ENCODE data around the gene AGBL1. TPM values are rescaled to one million over a fixed set of nuclear protein-coding genes. Genes with fewer than 3 reads are reported as not detected.

The AGBL1 gene
- total RNA-seq, 1 donor from 2014 or later = 0.07 TPM

GRCh38 chr15:86384186-86384585 lies 304.5 kb downstream of the AGBL1 start:
- TF ChIP-seq, protein P1, sequence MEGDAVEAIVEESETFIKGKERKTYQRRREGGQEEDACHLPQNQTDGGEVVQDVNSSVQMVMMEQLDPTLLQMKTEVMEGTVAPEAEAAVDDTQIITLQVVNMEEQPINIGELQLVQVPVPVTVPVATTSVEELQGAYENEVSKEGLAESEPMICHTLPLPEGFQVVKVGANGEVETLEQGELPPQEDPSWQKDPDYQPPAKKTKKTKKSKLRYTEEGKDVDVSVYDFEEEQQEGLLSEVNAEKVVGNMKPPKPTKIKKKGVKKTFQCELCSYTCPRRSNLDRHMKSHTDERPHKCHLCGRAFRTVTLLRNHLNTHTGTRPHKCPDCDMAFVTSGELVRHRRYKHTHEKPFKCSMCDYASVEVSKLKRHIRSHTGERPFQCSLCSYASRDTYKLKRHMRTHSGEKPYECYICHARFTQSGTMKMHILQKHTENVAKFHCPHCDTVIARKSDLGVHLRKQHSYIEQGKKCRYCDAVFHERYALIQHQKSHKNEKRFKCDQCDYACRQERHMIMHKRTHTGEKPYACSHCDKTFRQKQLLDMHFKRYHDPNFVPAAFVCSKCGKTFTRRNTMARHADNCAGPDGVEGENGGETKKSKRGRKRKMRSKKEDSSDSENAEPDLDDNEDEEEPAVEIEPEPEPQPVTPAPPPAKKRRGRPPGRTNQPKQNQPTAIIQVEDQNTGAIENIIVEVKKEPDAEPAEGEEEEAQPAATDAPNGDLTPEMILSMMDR (conservative IDR thresholded peaks at IDR 0.05) = no peak
- no peak for DNase-seq (ENCODE audit: extremely low spot score, unreplicated experiment)
- no peaks in the 10 kb centered on the region for H3K9me3 Mint-ChIP-seq
- peaks cover 13% of the 10 kb centered on the region for H3K4me1 Mint-ChIP-seq (ENCODE audit: unreplicated experiment)
- peaks cover 62% of the 10 kb centered on the region for H3K27me3 Mint-ChIP-seq
- H3K4me3 Mint-ChIP-seq = no peak overlapping the region
- no peaks in the 10 kb centered on the region for H3K36me3 Mint-ChIP-seq
- H3K27ac Mint-ChIP-seq = no peak overlapping the region

- Mint-ChIP-seq H3K4me3 (no peak overlapping the region), H3K27me3 (peaks cover 32% of the 10 kb centered on the region), H3K27ac (no peak overlapping the region), H3K9me3 (no peaks in the 10 kb centered on the region), H3K4me1 (ENCODE audit: unreplicated experiment) (no peaks in the 10 kb centered on the region), H3K36me3 (no peaks in the 10 kb centered on the region)
- TF ChIP-seq, protein P1 (conservative IDR thresholded peaks at IDR 0.05) = no peak
- DNase-seq (ENCODE audit: extremely low spot score, unreplicated experiment) = no peak
Measured at GRCh38 chr15:86392296-86392695, 312.6 kb downstream of the AGBL1 start.

DNA sequence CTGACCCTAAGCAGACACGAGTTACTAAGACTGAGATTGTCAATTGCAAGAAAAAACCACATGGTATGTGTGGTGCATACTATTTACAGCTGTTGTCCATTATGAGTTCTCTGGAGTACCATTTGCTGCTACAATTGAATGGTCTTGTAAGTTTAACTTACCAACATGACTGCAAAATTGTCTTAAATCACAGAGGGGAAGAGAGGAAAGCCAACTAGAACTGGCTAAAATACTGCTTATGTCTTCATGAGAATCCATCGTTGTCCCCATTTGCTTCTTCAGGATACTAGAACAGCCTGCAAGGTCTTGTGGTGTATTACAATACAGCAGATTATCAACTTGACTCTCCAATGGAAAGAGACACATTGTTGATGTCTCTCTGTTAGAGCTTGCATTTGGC lies 313.2 kb downstream of the AGBL1 start:
- Mint-ChIP-seq H3K9me3 (no peaks in the 10 kb centered on the region), H3K27ac (no peak overlapping the region), H3K4me1 (ENCODE audit: unreplicated experiment) (no peaks in the 10 kb centered on the region), H3K27me3 (peaks cover 27% of the 10 kb centered on the region), H3K36me3 (no peaks in the 10 kb centered on the region), H3K4me3 (no peak overlapping the region)
- no peak for DNase-seq (ENCODE audit: extremely low spot score, unreplicated experiment)
- TF ChIP-seq, protein P1 (conservative IDR thresholded peaks at IDR 0.05) = no peak

DNA sequence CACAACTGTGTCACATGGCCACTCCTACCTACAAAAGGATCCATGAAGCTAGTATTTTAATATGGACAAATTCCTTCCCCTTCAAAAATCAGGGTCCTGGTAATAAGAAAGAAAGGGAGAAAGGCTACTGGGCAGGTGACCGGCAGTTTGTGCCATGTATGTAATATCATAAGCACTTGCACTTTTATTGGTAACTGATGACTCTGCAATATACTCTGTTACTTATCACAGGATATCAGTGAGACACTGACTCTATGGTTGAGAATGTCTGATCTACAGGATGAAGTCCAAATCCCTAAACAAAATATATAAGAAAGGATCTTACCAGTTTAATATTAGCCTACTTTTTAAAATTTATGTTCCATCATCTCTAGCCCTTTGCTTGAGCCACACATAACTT lies 315.2 kb downstream of the AGBL1 start:
- Mint-ChIP-seq H3K9me3 (no peaks in the 10 kb centered on the region), H3K27ac (no peak overlapping the region), H3K27me3 (peaks cover 11% of the 10 kb centered on the region), H3K4me1 (ENCODE audit: unreplicated experiment) (no peaks in the 10 kb centered on the region), H3K36me3 (no peaks in the 10 kb centered on the region), H3K4me3 (no peak overlapping the region)
- DNase-seq (ENCODE audit: extremely low spot score, unreplicated experiment) = no peak
- TF ChIP-seq, protein P1 (conservative IDR thresholded peaks at IDR 0.05) = no peak

DNA sequence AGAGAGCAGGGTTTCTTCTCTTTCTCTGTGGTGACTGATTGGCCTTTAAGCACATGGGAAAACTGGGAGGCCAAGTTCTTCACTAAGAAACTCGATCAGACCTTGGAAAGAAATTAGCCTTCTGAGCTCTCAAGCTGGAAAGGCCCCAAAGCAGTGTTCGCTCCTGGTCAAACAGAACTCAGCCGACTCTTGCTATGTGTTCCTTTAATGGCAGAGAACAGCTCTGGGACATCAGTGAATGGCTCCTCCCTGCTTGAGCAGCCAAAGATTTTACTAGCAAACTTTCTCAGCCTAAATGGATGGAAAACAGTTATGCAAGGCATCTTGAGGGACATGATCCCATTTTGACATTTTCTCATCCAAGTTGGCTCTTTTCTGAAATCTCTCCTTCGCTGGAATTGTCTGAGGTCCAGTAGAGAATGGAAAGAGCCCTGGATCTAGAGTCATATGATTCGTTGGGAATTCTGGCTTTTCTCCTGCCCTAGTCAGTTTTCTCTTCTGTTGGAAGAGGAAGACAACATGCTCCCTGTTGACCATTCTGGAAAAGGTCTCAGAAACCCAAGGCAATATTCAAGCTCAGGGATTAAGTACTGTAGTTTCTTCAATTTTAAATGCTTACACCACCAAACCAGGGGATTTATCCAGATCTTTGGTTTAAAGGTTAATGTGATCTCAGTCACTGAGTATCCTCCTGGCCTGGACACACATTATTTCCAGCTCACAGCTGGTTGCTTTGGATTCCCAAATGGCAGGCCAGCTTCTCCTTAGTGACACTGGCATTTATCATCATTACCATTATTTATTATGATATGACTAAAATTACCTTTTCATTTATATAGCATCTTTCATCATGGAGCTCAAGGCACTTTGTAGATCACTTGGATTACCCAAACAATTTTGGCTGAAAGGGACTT lies 319.6 kb downstream of the AGBL1 start:
- H3K27ac Mint-ChIP-seq = no peak overlapping the region
- no peak for DNase-seq (ENCODE audit: extremely low spot score, unreplicated experiment)
- H3K4me3 Mint-ChIP-seq = no peak overlapping the region
- H3K36me3 Mint-ChIP-seq = no peaks in the 10 kb centered on the region
- peaks cover 13% of the 10 kb centered on the region for H3K27me3 Mint-ChIP-seq
- H3K9me3 Mint-ChIP-seq = no peaks in the 10 kb centered on the region
- TF ChIP-seq, protein P1 (conservative IDR thresholded peaks at IDR 0.05) = no peak
- H3K4me1 Mint-ChIP-seq (ENCODE audit: unreplicated experiment) = no peaks in the 10 kb centered on the region

Data from type B pancreatic cell (in vitro differentiated cells).